Activated CD4-positive, alpha-beta memory T cell treated with anti-CD3 and anti-CD28 coated beads, Interleukin-2, amount 10 ng/mL, durations not matched to agents 7 days and 5 days (primary cell): ENCODE measurements around the gene TMPRSS2. TPM values are rescaled to one million over a fixed set of nuclear protein-coding genes. Genes with fewer than 3 reads are reported as not detected.

ENCODE experiments used
- CTCF ChIA-PET: fragments of 350-600 bp; sonication (Branson Sonifier 250); formaldehyde crosslinking; loops from one replicate; lab custom pipeline; 2021; ENCODE audit warnings: antibody characterized with exemption, inconsistent platforms; lab: Charles Lee
- POLR2A ChIA-PET: fragments of 350-600 bp; sonication (Branson Sonifier 250); formaldehyde crosslinking; loops from one replicate; lab custom pipeline; 2021; ENCODE audit warnings: antibody characterized with exemption; lab: Charles Lee
- DNase-seq: peaks from one replicate; pipeline ENCODE4 v3.0.0-alpha.2; 2020
- H3K27ac Mint-ChIP-seq: one replicate; pipeline ENCODE4 v1.8.0; 2021; ENCODE audit warnings: mild to moderate bottlenecking, mixed read lengths
- H3K27me3 Mint-ChIP-seq: one replicate; pipeline ENCODE4 v1.8.0; 2021; ENCODE audit warnings: mixed read lengths
- H3K36me3 Mint-ChIP-seq: one replicate; pipeline ENCODE4 v1.8.0; 2021; ENCODE audit warnings: low read depth, mixed read lengths
- H3K4me1 Mint-ChIP-seq: one replicate; pipeline ENCODE4 v1.8.0; 2021; ENCODE audit warnings: mixed read lengths
- H3K4me3 Mint-ChIP-seq: one replicate; pipeline ENCODE4 v1.8.0; 2021; ENCODE audit warnings: mild to moderate bottlenecking, mixed read lengths
- H3K9me3 Mint-ChIP-seq: one replicate; pipeline ENCODE4 v1.8.0; 2021; ENCODE audit warnings: mixed read lengths
- total RNA-seq, 2 experiments: library from RNA; stranded (reverse); gene quantifications; one replicate each; pipeline ENCODE4 v1.2.3, GENCODE V29; 2021

The TMPRSS2 gene
- total RNA-seq, 2 experiments from 2014 or later = not detected

DNA sequence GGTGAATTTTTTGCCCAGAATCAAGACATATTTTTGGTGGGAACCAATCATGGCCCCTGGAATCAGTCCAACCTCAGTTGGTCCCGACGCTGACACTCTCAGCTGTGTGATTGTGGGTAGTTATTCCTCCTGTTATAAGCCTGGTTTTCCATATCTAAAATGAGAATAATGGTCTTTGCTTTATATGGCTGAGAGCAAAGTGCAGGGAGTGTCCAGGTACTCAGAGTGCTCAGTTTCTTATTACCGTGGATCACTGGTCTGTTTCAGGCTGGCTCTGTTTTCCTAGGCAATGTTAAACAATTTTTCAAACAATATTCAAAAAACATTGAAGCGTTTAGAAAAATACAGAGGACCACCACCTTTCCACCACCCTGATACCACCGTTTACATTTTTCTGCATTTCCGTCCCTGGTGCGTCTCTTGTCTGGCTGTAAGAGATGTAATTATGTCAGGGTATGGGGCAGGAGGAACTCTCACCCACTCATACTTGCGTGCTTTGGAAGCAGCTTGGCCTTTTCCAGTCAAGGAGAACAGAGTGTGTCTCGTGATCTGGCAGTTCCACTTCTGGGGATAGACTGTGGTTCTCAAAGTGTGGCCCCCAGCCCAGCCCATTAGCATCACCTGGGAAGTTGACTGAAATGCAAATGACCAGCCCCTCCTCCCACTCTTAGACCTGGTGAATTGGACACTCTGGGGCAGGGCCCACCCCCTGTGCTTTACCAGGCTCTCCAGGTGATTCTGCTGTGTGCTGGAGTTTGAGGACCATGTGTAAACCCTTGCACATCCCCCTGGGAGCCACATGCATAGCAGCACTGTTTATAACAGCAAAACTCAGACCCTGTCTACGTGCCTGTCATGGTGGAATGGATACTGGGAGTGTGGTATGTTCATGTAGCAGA lies 75.1 kb downstream of the TMPRSS2 start:
- CTCF ChIA-PET = no interaction called here
- Mint-ChIP-seq H3K9me3 (peaks cover 4% of the 10 kb centered on the region), H3K27me3 (no peaks in the 10 kb centered on the region), H3K4me3 (peak overlapping the region; percentile 1), H3K27ac (peak overlapping the region; percentile 6), H3K36me3 (peaks cover 97% of the 10 kb centered on the region), H3K4me1 (peaks cover 92% of the 10 kb centered on the region)
- no peak for DNase-seq
- POLR2A ChIA-PET = interaction anchor here (1.1 to 1.7 kb wide), 5 partner anchors 17 to 71 kb away, joined by 3 to 8 read pairs (median 4); partner anchors contain the start of gene MX2

- H3K36me3 Mint-ChIP-seq = peaks cover 97% of the 10 kb centered on the region
- CTCF ChIA-PET = no interaction called here
- H3K4me3 Mint-ChIP-seq = no peak overlapping the region
- no peaks in the 10 kb centered on the region for H3K27me3 Mint-ChIP-seq
- POLR2A ChIA-PET = interaction anchor here (1.1 to 1.7 kb wide), 5 partner anchors 18 to 71 kb away, joined by 3 to 8 read pairs (median 4); partner anchors contain the start of gene MX2
- DNase-seq = no peak
- H3K27ac Mint-ChIP-seq = no peak overlapping the region
- H3K9me3 Mint-ChIP-seq = peaks cover 4% of the 10 kb centered on the region
- peaks cover 88% of the 10 kb centered on the region for H3K4me1 Mint-ChIP-seq
Measured at GRCh38 chr21:41431788-41432548, 76.0 kb downstream of the TMPRSS2 start.

GRCh38 chr21:41429925-41430491 lies 78.0 kb downstream of the TMPRSS2 start:
- H3K27ac Mint-ChIP-seq = peak overlapping the region; percentile 59
- POLR2A ChIA-PET = interaction anchor here (1.2 to 1.4 kb wide), 3 partner anchors 15 to 68 kb away, joined by 3 to 5 read pairs (median 4); partner anchors contain the start of gene MX2
- peaks cover 4% of the 10 kb centered on the region for H3K9me3 Mint-ChIP-seq
- CTCF ChIA-PET = interaction anchor here (1.3 kb wide), 1 partner anchor 18 kb away, joined by 3 read pairs; no protein-coding TSS in a partner anchor
- peak overlapping the region; percentile 63 for H3K4me3 Mint-ChIP-seq
- no peak for DNase-seq
- peaks cover 80% of the 10 kb centered on the region for H3K4me1 Mint-ChIP-seq
- H3K36me3 Mint-ChIP-seq = peaks cover 94% of the 10 kb centered on the region
- no peaks in the 10 kb centered on the region for H3K27me3 Mint-ChIP-seq

DNA sequence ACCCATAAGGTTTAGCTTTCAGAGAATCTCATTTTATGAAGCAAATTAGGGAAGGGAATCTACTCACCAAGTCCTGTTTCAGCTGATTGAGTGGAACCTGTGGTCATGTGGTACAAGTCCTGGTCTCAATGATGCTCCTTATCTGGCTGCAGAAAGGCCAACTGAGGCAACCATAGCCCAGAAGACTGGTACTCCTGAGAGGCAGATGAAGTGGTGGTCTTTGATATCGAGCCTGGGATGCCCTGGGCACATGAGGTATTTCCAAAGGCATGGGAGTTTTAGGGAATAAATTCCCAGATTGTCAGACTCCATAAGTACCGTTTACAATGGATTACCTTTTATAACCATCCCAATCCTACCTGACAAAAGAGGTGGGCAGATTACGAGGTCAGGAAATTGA lies 78.7 kb downstream of the TMPRSS2 start:
- no peak for DNase-seq
- ChIA-PET POLR2A (interaction anchor here (0.7 to 1.4 kb wide), 4 partner anchors 10 to 67 kb away, joined by 3 to 5 read pairs (median 4); partner anchors contain the start of gene MX2), CTCF (no interaction called here)
- no peaks in the 10 kb centered on the region for H3K27me3 Mint-ChIP-seq
- H3K9me3 Mint-ChIP-seq = peaks cover under 1% of the 10 kb centered on the region
- peak overlapping the region; percentile 47 for H3K4me3 Mint-ChIP-seq
- peaks cover 89% of the 10 kb centered on the region for H3K36me3 Mint-ChIP-seq
- no peak overlapping the region for H3K27ac Mint-ChIP-seq
- peaks cover 80% of the 10 kb centered on the region for H3K4me1 Mint-ChIP-seq

GRCh38 chr21:41428847-41429246 lies 79.1 kb downstream of the TMPRSS2 start:
- Mint-ChIP-seq H3K4me1 (peaks cover 81% of the 10 kb centered on the region), H3K9me3 (no peaks in the 10 kb centered on the region), H3K27me3 (no peaks in the 10 kb centered on the region), H3K27ac (peak overlapping the region; percentile 100), H3K4me3 (peak overlapping the region; percentile 97), H3K36me3 (peaks cover 84% of the 10 kb centered on the region)
- ChIA-PET CTCF (no interaction called here), POLR2A (interaction anchor here (0.7 to 2.3 kb wide), 6 partner anchors 9 to 66 kb away, joined by 3 to 19 read pairs (median 4); partner anchors contain the start of gene MX2)
- DNase-seq = no peak

- Mint-ChIP-seq H3K9me3 (no peaks in the 10 kb centered on the region), H3K27me3 (no peaks in the 10 kb centered on the region), H3K4me3 (peak overlapping the region; percentile 97), H3K27ac (peak overlapping the region; percentile 100), H3K36me3 (peaks cover 82% of the 10 kb centered on the region), H3K4me1 (peaks cover 82% of the 10 kb centered on the region)
- CTCF ChIA-PET = no interaction called here
- no peak for DNase-seq
- POLR2A ChIA-PET = interaction anchor here (1.0 to 5.4 kb wide), 8 partner anchors 9 to 67 kb away, joined by 3 to 116 read pairs (median 4); partner anchors contain the start of gene MX2
Measured at GRCh38 chr21:41428311-41428710, 79.6 kb downstream of the TMPRSS2 start.

DNA sequence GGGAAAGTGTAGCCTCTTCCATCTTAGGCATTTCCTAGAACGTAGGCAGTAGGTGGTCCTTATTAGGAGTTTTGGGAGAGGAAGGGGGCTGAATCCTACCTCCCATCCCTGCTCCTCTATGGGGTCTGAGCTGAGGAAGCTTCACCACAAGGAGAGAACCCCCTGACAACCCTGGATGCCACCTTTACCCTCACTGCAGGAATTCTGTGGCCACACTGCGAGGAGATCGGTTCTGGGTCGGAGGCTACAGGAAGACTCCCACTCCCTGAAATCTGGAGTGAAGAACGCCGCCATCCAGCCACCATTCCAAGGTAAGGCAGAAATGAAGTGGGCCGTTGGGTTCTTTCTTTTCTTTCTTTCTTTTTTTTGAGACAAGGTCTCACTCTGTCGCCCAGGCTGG lies 80.4 kb downstream of the TMPRSS2 start:
- POLR2A ChIA-PET = interaction anchor here (0.9 to 5.4 kb wide), 9 partner anchors 9 to 66 kb away, joined by 3 to 116 read pairs (median 4); partner anchors contain the start of gene MX2

GRCh38 chr21:41426676-41427404 lies 81.1 kb downstream of the TMPRSS2 start:
- no peaks in the 10 kb centered on the region for H3K27me3 Mint-ChIP-seq
- peak overlapping the region; percentile 100 for H3K27ac Mint-ChIP-seq
- CTCF ChIA-PET = interaction anchor here (1.1 to 2.6 kb wide), 4 partner anchors 12 to 143 kb away, joined by 3 to 9 read pairs (median 4); no protein-coding TSS in a partner anchor
- no peak for DNase-seq
- H3K36me3 Mint-ChIP-seq = peaks cover 82% of the 10 kb centered on the region
- peak overlapping the region; percentile 97 for H3K4me3 Mint-ChIP-seq
- POLR2A ChIA-PET = interaction anchor here (0.8 to 5.4 kb wide), 12 partner anchors 8 to 66 kb away, joined by 3 to 116 read pairs (median 4); partner anchors contain the start of gene MX2
- peaks cover 82% of the 10 kb centered on the region for H3K4me1 Mint-ChIP-seq
- no peaks in the 10 kb centered on the region for H3K9me3 Mint-ChIP-seq

More for the DNA sequence above, 80.4 kb downstream of the TMPRSS2 start:
- peaks cover 82% of the 10 kb centered on the region for H3K36me3 Mint-ChIP-seq
- no peaks in the 10 kb centered on the region for H3K27me3 Mint-ChIP-seq
- peaks cover 82% of the 10 kb centered on the region for H3K4me1 Mint-ChIP-seq
- peak overlapping the region; percentile 100 for H3K27ac Mint-ChIP-seq
- H3K9me3 Mint-ChIP-seq = no peaks in the 10 kb centered on the region
- CTCF ChIA-PET = interaction anchor here (1.1 to 2.6 kb wide), 3 partner anchors 11 to 144 kb away, joined by 3 to 9 read pairs (median 4); no protein-coding TSS in a partner anchor
- peak overlapping the region; percentile 97 for H3K4me3 Mint-ChIP-seq
- no peak for DNase-seq

DNA sequence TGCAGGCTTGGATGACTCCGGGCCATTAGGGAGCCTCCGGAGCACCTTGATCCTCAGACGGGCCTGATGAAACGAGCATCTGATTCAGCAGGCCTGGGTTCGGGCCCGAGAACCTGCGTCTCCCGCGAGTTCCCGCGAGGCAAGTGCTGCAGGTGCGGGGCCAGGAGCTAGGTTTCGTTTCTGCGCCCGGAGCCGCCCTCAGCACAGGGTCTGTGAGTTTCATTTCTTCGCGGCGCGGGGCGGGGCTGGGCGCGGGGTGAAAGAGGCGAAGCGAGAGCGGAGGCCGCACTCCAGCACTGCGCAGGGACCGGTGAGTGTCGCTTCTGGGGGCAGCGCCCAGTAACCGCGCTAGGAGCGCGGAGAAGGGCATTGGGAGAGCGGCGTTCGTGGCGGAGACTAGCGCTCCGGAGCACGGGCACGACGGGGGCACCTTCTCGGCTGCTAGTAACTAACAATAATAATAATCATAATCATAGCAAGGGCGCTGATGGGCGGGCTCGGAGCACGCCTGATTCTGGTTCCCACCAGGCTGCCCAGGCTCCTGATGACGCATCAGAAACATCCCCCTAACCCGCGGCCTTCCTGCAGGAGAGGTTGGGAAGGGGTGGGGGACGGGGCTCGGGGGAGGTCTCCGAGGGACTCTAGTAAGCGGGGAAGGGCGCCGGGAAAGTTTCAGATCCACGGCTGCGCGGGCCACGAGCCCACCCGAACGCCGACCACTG lies 81.8 kb downstream of the TMPRSS2 start, which contains the start of gene MX1:
TSS of gene MX1 (plus strand) at position 286 of the 722 bp plus-strand sequence. CDS start 5,832 bp downstream, outside the sequence.
- peak within 1 kb of the TSS; percentile 97 for H3K4me3 Mint-ChIP-seq
- no peaks in the 10 kb centered on the region for H3K9me3 Mint-ChIP-seq
- peak within 1 kb of the TSS; percentile 100 for H3K27ac Mint-ChIP-seq
- H3K27me3 Mint-ChIP-seq = no peaks in the 10 kb centered on the region
- peaks cover 85% of the 10 kb centered on the region for H3K4me1 Mint-ChIP-seq
- CTCF ChIA-PET = interaction anchor here (1.3 to 2.7 kb wide), 3 partner anchors 14 to 64 kb away, joined by 3 to 10 read pairs (median 9); partner anchors contain the start of gene MX2
- POLR2A ChIA-PET = interaction anchor here (0.6 to 5.4 kb wide), 28 partner anchors 9 to 637 kb away, joined by 3 to 116 read pairs (median 4); partner anchors contain the start of gene MX2
- peak; percentile 97 for DNase-seq
- H3K36me3 Mint-ChIP-seq = peaks cover 79% of the 10 kb centered on the region

GRCh38 chr21:41425588-41425953 lies 82.4 kb downstream of the TMPRSS2 start:
- CTCF ChIA-PET = interaction anchor here (2.6 to 2.7 kb wide), 2 partner anchors 14 to 63 kb away, joined by 9 to 10 read pairs; partner anchors contain the start of gene MX2
- no peak for DNase-seq
- peaks cover 78% of the 10 kb centered on the region for H3K36me3 Mint-ChIP-seq
- peak overlapping the region; percentile 97 for H3K4me3 Mint-ChIP-seq
- peak overlapping the region; percentile 100 for H3K27ac Mint-ChIP-seq
- H3K27me3 Mint-ChIP-seq = no peaks in the 10 kb centered on the region
- POLR2A ChIA-PET = interaction anchor here (0.6 to 5.4 kb wide), 25 partner anchors 8 to 808 kb away, joined by 3 to 116 read pairs (median 4); partner anchors contain the start of gene MX2
- H3K9me3 Mint-ChIP-seq = no peaks in the 10 kb centered on the region
- peaks cover 86% of the 10 kb centered on the region for H3K4me1 Mint-ChIP-seq
